Transverse colon (tissue), 4 donors: ENCODE measurements around the gene ACAP3.

Experiments used
- EP300 ChIP-seq: sonication (generic); formaldehyde crosslinking; IDR thresholded peaks from one replicate; pipeline ENCODE4 v1.6.1; 2017; ENCODE audit warnings: antibody characterized with exemption, low read depth
- POLR2A ChIP-seq: fragments of 450-650 bp; IDR thresholded peaks from one replicate; pipeline ENCODE4 v1.6.1; 2016; ENCODE audit warnings: antibody characterized with exemption, mild to moderate bottlenecking, moderate library complexity
- POLR2AphosphoS5 ChIP-seq, 3 donors: sonication (generic); formaldehyde crosslinking; IDR thresholded peaks; one replicate each; pipeline ENCODE4 v1.6.1; 2016; ENCODE audit warnings: antibody characterized with exemption in 3 of 3
- TF ChIP-seq, protein P1 (sequence below), 5 experiments: fragments of 200-600 bp in 3 of 5; fragments of 450-650 bp in 2 of 5; sonication (generic) in 3 of 5; IDR thresholded peaks; 1 replicate in 2 of 5; 2 replicates in 3 of 5; pipeline ENCODE4 v1.5.1; 2016 to 2017; ENCODE audit warnings: antibody characterized with exemption in 5 of 5, inconsistent platforms in 3 of 5, mild to moderate bottlenecking in 2 of 5, moderate library complexity in 1 of 5

DNA sequence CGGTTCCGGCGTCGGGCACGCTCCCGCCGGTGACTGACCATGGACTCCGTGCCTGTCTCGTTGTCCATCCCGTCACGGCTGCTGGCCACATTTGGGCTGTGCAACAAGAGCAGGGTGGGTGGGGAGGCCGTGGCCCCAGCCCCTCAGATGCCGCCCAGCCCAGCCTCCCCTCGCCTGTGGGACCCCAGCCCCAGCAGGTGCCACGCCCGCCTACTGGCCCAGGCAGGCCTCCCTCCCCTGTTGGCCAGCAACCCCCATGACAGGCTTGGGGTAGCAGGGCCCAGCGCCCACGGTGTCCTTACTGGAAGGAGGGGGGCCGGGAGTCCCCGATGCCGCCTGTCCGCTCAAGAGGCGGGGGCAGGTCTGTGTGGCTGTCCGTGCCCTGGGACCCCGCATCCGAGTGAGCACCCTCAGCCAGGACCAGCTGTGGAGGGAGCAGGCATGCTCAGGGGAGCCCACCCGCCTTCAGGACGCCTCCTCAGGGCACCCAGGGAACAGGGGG lies 34.4 kb upstream of the ACAP3 start:
- TF ChIP-seq, protein P1, sequence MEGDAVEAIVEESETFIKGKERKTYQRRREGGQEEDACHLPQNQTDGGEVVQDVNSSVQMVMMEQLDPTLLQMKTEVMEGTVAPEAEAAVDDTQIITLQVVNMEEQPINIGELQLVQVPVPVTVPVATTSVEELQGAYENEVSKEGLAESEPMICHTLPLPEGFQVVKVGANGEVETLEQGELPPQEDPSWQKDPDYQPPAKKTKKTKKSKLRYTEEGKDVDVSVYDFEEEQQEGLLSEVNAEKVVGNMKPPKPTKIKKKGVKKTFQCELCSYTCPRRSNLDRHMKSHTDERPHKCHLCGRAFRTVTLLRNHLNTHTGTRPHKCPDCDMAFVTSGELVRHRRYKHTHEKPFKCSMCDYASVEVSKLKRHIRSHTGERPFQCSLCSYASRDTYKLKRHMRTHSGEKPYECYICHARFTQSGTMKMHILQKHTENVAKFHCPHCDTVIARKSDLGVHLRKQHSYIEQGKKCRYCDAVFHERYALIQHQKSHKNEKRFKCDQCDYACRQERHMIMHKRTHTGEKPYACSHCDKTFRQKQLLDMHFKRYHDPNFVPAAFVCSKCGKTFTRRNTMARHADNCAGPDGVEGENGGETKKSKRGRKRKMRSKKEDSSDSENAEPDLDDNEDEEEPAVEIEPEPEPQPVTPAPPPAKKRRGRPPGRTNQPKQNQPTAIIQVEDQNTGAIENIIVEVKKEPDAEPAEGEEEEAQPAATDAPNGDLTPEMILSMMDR (IDR thresholded peaks at IDR 0.05) = no peak
- no peak for TF ChIP-seq EP300
- TF ChIP-seq POLR2A = no peak
- no peak for TF ChIP-seq POLR2AphosphoS5 (IDR thresholded peaks at IDR 0.05)
